OCI-LY3 (cell line): Measurements from ENCODE around the gene SLC52A1.

Source experiments
- H2AFZ ChIP-seq: fragments of 200-600, 300-600 bp; shearing (Covaris generic); 2 replicates; pipeline ENCODE4 v1.6.0; 2014; ENCODE audit warnings: antibody characterized with exemption, low read depth, low read length
- H3K27ac ChIP-seq: fragments of 200-600, 300-600 bp; sonication (generic); 2 replicates; pipeline ENCODE4 v1.5.1; 2014; ENCODE audit warnings: mild to moderate bottlenecking, low read length, moderate library complexity, mixed read lengths
- H3K27me3 ChIP-seq: fragments of 200-600, 300-600 bp; sonication (generic); 2 replicates; pipeline ENCODE4 v1.6.1; 2014; ENCODE audit warnings: low read depth, low read length, mixed read lengths
- H3K36me3 ChIP-seq: fragments of 200-600, 300-600 bp; sonication (generic); replicated peaks from 2 replicates; pipeline ENCODE3; 2014; ENCODE audit warnings: low read depth, low read length, mixed read lengths
- H3K4me1 ChIP-seq: fragments of 300-600, 200-600 bp; sonication (generic); 2 replicates; pipeline ENCODE4 v1.6.1; 2014; ENCODE audit warnings: low read length, mixed read lengths
- H3K4me2 ChIP-seq: fragments of 200-600, 300-600 bp; sonication (generic); 2 replicates; pipeline ENCODE4 v1.6.1; 2014; ENCODE audit warnings: low read length, mixed read lengths
- H3K4me3 ChIP-seq: fragments of 300-600, 200-600 bp; sonication (generic); 2 replicates; pipeline ENCODE4 v1.5.1; 2014; ENCODE audit warnings: antibody characterized with exemption, mild to moderate bottlenecking, low read length, moderate library complexity
- H3K79me2 ChIP-seq: fragments of 300-600, 200-600 bp; shearing (Covaris generic); 2 replicates; pipeline ENCODE4 v1.6.1; 2014; ENCODE audit warnings: mild to moderate bottlenecking, low read length, mixed read lengths
- H3K9ac ChIP-seq: fragments of 300-600, 200-600 bp; shearing (Covaris generic); 2 replicates; pipeline ENCODE4 v1.6.0; 2014; ENCODE audit warnings: mild to moderate bottlenecking, low read length, moderate library complexity
- H3K9me3 ChIP-seq: fragments of 200-600, 300-600 bp; shearing (Covaris generic); 2 replicates; pipeline ENCODE4 v1.6.1; 2014; ENCODE audit warnings: low read length, mixed read lengths; ENCODE audit not compliant: insufficient read depth
- H4K20me1 ChIP-seq: fragments of 200-600, 300-600 bp; sonication (generic); 2 replicates; pipeline ENCODE4 v1.6.1; 2016; ENCODE audit warnings: low read length, mixed read lengths; ENCODE audit not compliant: insufficient read depth
- CTCF ChIP-seq: fragments of 200-600, 300-600 bp; sonication (generic); IDR thresholded peaks from 2 replicates; pipeline ENCODE4 v1.5.1; 2014; ENCODE audit warnings: antibody characterized with exemption, low read length, low read depth
- EZH2phosphoT487 ChIP-seq: fragments of 200-600 bp; shearing (Covaris generic); IDR thresholded peaks from 2 replicates; pipeline ENCODE4 v1.6.1; 2018; ENCODE audit warnings: antibody characterized with exemption, mixed run types, low read depth

The SLC52A1 gene

GRCh38 chr17:4997302-4998026 is 37.8 kb downstream of the SLC52A1 start, which contains the start of the genes INCA1 and KIF1C:
TSS of gene INCA1 (minus strand) at chr17:4997522. CDS start at chr17:4994437, 3,085 bp downstream.
TSS of gene KIF1C (plus strand) at chr17:4997950. CDS start at chr17:5000247, 2,297 bp downstream.
- Histone ChIP-seq H4K20me1 (no peaks in the 10 kb centered on the region), H3K4me1 (peaks cover 13% of the 10 kb centered on the region), H3K9ac (peak within 1 kb of the TSS; percentile 99), H3K4me3 (peak within 1 kb of the TSS; percentile 100), H3K4me2 (peak within 1 kb of the TSS; percentile 90), H3K27me3 (no peaks in the 10 kb centered on the region), H3K36me3 (peaks cover 17% of the 10 kb centered on the region), H3K79me2 (peaks cover 24% of the 10 kb centered on the region), H3K27ac (peak within 1 kb of the TSS; percentile 70), H2AFZ (no peak within 1 kb of the TSS), H3K9me3 (no peaks in the 10 kb centered on the region)
- no peak for TF ChIP-seq EZH2phosphoT487

- no peaks in the 10 kb centered on the region for H3K36me3 ChIP-seq
- H3K9ac ChIP-seq = no peak overlapping the region
- H3K4me2 ChIP-seq = no peak overlapping the region
- H3K27ac ChIP-seq = no peak overlapping the region
- H3K9me3 ChIP-seq = no peaks in the 10 kb centered on the region
- H3K4me3 ChIP-seq = no peak overlapping the region
- no peaks in the 10 kb centered on the region for H3K27me3 ChIP-seq
- no peak for TF ChIP-seq EZH2phosphoT487
- no peak for TF ChIP-seq CTCF
- H3K4me1 ChIP-seq = 0 out of 2 replicates have a peak, but pooled peaks cover 5% of the 10 kb centered on the region
- H3K79me2 ChIP-seq = peaks cover 13% of the 10 kb centered on the region
- no peak overlapping the region for H2AFZ ChIP-seq
- no peaks in the 10 kb centered on the region for H4K20me1 ChIP-seq
Observed at GRCh38 chr17:4994081-4994595, 41.1 kb downstream of the SLC52A1 start.

GRCh38 chr17:4987767-4988567 is 47.3 kb downstream of the SLC52A1 start:
- Histone ChIP-seq H4K20me1 (no peaks in the 10 kb centered on the region), H3K4me1 (peaks cover 15% of the 10 kb centered on the region), H3K4me3 (peak overlapping the region; percentile 89), H3K79me2 (peaks cover 18% of the 10 kb centered on the region), H2AFZ (peak overlapping the region; percentile 76; the same call in 1 of the 2 replicates), H3K27ac (peak overlapping the region; percentile 55), H3K9ac (peak overlapping the region; percentile 87), H3K36me3 (no peaks in the 10 kb centered on the region), H3K9me3 (no peaks in the 10 kb centered on the region), H3K27me3 (no peaks in the 10 kb centered on the region), H3K4me2 (peak overlapping the region; percentile 98)
- TF ChIP-seq CTCF (no peak), EZH2phosphoT487 (no peak)

- H3K4me3 ChIP-seq = peak within 1 kb of the TSS; percentile 89
- TF ChIP-seq EZH2phosphoT487 (no peak), CTCF (peak; percentile 71)
- peak within 1 kb of the TSS; percentile 76 for H2AFZ ChIP-seq
- peaks cover 18% of the 10 kb centered on the region for H3K4me1 ChIP-seq
- H3K4me2 ChIP-seq = peak within 1 kb of the TSS; percentile 98
- H3K79me2 ChIP-seq = peaks cover 18% of the 10 kb centered on the region
- peak within 1 kb of the TSS; percentile 55 for H3K27ac ChIP-seq
- no peaks in the 10 kb centered on the region for H3K27me3 ChIP-seq
- H3K9ac ChIP-seq = peak within 1 kb of the TSS; percentile 87
- H4K20me1 ChIP-seq = no peaks in the 10 kb centered on the region
- no peaks in the 10 kb centered on the region for H3K36me3 ChIP-seq
- H3K9me3 ChIP-seq = no peaks in the 10 kb centered on the region
Observed at GRCh38 chr17:4986951-4987766, 48.1 kb downstream of the SLC52A1 start, which contains the start of gene CAMTA2. TSS of gene CAMTA2 (minus strand) at chr17:4987675. CDS start at chr17:4986222, 1,453 bp downstream.
